NCI-H2196 treated with DMSO at 0.1 percent for 48 hours (cell line): ENCODE measurements around the gene SLC6A16.
"Not testable (repeated sequence)": the region's sequence is repeated elsewhere in the genome, so short reads cannot be mapped to it uniquely, and the experiment has no call there.

Source experiments
- DNase-seq: peaks from one replicate; lab custom pipeline; 2025; ENCODE audit not compliant: unreplicated experiment; lab: John Stamatoyannopoulos, UW

Gene SLC6A16

DNA sequence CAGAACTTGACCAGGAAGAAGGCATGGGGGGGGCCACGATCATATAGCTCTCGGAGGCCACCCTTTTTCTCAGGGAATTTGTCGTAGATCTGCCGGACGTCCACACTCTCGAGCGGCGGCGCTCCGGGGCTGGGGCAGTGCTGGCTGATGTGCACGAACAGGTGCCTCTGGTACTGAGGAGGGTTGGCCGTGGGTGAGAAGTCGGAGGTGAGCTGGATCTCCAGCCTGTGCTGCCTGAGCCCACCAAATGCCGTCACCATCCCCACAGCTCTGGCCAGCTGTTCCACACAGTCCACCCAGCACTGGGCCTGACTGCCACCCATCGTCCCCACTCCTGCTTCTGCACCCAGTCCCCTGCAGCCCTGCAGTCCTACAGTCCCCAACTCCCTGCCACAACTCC is 22.2 kb upstream of the SLC6A16 start:
- DNase-seq = no peak

DNA sequence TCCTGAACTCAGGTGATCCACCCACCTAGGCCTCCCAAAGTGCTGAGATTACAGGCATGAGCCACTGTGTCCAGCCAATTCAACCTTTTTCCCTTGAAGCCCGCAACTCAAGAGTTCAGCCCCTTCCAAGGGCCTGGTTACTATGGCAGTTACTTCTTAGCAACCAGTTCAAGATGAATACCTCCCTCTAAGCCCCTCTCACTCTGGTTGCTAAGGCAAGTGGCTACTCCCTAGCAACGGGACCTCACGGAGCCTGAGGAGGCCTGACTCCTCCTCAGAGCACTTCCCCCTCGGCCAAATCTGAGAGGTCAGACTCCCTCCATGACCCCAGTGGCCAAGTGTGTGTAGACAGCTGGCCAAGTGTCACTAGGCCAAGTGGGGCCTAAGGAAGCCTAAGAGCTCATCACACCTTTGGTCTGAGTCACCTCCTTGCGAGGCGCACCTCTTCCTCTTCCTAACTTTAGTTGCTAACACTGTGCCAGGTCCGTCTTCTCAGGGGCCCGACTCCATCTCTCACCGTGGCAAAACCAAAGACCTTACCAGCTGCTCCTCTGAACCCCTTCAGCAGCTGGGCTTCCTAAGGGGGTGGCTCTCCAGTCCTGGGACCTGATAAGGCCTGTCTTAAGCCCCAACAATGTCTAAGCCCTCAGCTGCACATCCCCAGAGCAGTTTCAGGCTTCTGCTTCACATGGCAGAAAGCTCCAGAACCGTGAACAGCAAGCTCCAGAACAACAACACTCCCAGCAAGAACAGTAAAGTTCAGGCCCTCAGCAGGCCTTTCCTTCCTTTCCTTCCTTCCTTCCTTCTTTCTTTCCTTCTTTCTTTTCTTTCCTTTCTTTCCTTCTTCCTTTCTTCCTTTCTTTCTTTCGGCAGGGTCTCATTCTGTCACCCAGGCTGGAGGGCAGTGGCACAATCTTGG is 19.8 kb upstream of the SLC6A16 start:
- no peak for DNase-seq

DNA sequence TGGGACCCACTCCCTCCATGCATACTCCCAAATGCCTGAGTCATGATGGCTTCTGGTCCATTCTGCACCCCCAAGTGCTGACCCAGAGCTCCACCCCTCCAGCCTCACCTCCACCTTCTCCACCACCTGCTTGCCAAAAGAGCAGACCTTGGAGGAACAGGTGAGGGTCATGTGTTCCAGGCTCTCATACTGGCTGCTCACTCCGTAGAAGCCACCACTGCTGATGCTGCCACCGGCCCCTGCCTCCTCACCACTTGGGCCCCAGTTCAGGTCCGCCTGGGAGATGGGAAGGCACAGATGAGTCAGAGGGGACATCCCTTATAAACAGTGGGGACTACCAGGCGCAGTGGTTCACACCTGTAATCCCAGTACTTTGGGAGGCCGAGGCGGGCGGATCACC is 18.1 kb upstream of the SLC6A16 start:
- DNase-seq = no peak

DNA sequence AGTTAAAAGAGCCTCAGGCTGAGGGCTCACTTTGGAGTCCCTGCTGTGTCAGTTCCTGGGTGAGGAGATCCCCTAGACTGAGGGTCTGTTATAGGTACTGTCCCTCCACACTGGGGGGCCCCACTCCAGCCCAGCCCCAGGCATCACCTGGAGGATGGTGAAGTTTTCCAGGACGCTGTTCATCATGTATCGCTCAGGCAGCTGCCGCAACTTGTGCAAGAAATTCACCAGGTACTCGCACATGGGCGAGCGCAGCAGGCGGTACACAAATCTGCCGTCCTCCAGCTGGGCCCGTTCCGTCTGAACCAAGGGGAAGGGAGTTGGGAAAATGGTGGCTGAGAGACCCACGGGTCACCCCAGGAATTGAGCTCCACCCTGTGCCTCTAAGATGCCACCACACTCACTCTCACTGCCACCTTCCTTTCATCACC is 17.3 kb upstream of the SLC6A16 start:
- no peak for DNase-seq

DNA sequence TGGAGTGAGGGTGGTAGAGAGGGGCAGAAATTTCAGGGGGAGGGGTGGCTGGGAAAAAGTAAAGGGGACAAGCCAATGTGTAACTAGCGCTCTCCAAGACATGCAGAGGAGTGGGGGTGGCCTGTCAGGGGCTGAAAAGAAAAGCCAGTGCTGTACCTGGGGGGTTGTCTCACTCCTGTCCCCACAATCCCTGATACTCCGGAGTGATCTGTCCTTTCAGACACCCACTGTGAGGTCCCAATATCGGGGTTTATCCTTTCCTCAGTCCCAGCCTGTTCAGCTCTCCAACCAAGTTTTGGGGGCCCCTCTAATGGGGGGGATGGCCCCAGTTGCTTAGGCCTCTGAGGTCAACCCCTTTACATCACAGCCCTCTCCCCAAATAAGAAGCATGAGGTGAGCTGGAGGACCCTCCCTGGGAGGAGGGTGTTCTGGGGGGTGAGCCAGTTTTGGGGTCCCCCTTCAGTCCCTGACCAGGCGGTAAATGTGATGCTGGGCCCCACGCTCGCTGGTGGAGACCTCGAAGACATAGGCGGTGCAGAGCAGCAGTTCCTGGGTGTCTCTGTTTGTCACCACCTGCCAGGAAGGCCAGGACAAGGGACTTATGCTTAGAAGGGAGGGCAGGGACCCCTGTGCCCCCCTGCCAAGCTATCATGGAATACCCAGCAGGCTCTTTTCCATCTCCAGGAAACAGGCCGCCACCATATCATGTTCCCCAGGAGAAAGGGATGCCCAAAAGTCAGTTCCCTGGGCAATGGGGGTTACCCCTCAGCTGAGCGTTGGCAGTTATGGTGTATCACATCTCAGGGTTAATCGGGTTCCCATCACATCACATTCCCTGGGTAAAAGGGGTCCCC is 16.1 kb upstream of the SLC6A16 start:
- DNase-seq = no peak

DNA sequence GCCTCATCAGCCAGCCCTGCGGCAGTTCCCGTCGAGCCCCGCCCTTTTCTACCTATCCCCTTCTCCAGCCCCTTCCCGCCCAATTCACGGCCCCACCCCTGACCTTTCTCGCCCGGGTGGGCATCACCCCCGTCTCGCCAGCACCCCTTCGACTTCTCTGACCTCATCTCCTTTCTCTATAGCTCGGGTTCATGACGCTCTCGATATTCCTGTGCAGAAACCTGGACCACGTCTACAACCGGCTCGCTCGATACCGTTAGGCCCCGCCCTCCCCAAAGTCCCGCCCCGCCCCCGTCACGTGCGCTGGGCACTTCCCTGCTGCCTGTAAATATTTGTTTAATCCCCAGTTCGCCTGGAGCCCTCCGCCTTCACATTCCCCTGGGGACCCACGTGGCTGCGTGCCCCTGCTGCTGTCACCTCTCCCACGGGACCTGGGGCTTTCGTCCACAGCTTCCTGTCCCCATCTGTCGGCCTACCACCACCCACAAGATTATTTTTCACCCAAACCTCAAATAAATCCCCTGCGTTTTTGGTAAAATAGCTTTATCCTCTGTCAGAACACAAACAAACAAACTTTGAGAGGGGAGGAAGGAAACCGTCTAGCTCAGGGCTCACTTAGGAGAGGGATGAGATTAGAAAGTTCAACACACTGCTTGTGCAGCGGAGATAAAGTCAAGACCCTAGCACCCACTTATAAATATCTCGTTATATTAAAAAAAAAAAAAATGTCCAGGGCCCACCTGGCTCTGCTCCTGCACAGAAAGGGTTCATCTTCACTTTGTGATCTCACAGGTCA is 15.3 kb upstream of the SLC6A16 start:
- DNase-seq = peak; percentile 84

DNA sequence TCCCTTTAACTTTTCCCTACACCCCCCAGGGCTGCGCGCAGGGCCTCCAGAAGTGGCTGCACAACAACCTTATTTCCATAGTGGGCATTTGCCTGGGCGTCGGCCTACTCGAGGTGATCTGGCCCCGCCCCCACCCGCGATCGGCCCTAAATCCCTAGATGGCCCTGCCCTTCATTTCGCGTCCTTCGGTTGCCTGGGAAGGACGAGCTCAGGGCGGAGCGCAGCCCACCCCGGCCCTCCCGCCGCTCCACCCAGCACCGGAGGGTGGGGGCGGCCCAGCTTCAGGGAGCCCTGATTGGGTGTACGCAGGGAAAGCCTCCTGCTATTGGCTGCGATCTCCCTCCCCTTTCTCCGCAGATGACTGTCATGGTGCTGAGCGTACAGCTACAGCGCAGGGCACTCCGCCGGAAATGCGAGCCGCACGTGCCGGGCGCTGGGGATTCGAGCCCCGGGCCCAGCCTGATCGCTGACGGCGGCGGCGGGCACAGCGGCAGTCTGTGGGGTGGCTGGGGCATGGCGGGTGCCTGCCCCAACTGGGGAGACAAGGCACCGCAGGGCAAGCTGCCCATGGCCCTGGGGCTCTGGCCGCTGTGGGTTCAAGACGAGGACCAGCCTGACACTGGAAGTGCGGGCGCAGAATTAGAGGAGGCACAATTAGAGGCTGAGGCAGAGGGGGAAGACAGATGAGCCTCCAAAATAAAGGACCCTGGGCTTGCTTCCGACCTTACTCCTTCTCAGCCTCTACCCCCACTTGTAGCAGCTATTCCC is 14.5 kb upstream of the SLC6A16 start:
- peak; percentile 97 for DNase-seq

DNA sequence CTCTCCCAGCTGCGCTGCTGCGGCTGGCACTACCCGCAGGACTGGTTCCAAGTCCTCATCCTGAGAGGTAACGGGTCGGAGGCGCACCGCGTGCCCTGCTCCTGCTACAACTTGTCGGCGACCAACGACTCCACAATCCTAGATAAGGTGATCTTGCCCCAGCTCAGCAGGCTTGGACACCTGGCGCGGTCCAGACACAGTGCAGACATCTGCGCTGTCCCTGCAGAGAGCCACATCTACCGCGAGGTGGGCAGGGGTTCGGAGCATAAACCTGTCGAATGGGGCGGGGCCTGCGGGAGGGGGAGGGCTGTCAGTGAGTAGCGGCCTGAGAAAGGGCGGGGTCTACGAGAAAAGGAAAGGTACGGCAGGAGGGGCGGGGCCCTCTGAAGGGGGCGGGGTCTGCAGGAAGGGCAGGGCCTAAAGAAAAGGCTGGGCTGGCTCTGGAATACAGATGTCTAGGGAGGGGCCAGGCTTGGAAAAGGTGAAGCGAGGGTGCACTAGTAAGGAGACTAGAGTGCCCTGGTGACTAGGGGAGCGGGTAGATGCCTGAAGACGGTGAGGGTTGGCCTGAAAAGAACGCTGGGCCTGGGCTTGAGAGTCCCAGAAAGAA is 13.8 kb upstream of the SLC6A16 start:
- peak; percentile 93 for DNase-seq

DNA sequence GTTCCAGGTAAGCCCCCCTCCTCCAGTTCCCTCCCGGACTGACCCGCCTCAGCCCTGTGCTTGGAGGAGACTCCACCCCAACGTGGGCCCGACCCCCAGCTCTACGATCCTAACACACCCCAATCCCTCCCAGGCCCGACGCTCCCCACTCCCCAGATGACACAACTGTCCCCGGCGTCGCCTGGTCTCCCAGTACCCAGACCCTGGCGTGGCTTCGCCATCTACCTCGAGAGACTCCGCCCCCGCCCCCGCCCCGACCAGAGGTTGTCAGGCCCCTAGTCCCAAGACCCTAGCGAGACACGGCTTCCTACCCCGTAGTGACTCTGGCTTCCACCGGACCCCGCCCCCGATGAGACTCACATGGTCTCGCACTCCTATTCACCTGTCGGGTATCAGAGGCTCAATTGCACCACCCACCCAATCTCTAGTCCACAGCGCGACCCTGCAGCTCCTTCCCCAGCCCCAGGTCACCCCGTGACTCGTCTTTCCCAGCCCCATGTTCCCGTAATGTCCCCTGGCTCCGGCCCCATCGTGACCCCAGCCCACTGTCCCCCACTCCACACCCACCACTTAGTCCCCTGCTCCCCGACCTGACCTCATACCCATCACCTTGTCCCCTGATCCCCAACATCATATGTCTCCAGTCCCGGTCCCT is 13.2 kb upstream of the SLC6A16 start:
- DNase-seq = no peak

DNA sequence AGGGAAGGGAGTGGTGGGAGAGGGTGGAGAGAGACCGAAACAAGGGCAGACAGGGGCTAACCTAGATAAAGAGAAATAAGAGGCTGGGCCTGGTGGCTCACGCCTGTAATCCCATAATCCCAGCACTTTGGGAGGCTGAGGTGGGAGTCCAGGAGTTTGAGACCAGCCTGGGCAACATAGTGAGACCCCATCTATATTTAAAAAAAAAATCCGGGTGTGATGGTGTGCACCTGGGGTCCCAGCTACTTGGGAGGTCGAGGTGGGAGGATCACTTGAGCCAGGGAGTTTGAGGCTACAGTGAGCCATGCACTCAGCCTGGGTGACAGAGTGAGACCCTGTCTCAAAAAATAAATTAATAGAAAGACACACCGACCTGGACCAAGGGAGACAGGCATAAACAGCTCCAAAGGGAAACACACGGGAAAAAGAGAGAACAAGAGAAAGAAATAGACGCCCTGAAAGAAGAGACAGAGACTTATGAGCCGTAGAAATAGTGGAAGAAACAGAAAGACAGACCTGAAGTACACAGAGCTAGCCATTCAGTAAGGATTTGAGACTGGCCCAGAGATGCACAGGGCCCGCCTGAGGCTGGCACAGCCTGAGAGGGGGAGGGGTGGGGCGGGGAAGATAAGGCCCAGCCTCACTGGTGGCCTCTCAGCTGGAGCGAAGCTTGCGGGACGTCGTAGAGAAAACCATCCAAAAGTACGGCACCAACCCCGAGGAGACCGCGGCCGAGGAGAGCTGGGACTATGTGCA is 12.5 kb upstream of the SLC6A16 start:
- no peak for DNase-seq

DNA sequence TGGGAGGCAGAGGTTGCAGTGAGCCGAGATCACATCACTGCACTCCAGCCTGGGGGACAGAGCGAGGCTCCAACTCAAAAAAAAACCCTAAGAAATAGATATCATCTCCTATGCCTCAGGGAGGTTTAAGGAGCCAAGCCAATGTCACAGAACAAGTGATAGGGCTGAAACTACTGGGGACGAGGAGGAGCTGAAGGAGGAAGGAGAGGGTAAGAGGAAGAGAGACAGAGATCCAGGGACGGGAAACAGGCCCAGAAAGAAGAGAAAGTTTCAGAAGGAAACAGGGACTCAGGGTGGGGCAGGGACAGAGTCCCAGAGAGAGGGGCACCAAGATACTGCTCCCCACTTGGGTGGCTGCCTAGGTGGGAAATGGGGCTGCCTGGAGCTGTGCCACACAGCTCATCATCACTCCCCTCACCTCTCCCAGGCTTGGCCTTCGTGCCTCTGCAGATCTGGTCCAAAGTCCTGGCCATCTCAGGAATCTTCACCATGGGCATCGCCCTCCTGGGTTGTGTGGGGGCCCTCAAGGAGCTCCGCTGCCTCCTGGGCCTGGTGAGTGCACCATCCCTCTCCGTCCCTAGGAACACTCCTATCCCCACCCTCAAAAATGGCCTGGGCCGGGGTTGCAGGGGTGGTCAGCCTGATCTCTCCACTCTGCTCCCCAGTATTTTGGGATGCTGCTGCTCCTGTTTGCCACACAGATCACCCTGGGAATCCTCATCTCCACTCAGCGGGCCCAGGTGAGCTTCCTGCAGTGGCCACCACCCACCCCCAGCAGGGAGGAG is 11.7 kb upstream of the SLC6A16 start:
- no peak for DNase-seq

DNA sequence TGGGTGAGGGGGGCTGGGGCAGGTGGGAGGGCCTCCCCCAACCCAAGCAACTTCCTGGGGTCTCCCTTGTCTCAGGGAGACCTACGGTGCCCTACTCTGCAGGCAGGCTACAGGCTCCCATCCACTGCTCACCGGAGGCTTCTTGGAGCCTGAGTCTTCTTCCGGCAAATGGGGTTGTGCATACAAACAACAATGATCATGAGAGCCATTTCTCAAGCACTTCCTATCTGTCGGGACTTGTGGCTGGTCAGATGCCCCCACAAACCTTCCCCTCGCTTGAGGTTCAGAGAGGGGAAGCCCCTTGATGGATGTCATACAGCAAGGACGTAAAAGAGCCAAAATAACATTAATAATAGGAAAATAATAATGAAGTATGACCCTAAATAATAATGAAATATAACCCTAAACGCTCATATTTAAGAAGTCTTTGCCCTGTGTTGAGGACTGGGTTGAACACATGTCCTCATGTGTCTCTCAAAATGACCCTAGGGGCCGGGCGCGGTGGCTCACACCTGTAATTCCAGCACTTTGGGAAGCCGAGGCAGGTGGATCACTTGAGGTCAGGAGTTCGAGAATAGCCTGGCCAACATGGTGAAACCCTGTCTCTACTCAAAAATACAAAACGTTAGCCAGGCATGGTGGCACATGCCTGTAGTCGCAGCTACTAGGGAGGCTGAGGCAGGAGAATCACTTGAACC is 10.9 kb upstream of the SLC6A16 start:
- no peak for DNase-seq

DNA sequence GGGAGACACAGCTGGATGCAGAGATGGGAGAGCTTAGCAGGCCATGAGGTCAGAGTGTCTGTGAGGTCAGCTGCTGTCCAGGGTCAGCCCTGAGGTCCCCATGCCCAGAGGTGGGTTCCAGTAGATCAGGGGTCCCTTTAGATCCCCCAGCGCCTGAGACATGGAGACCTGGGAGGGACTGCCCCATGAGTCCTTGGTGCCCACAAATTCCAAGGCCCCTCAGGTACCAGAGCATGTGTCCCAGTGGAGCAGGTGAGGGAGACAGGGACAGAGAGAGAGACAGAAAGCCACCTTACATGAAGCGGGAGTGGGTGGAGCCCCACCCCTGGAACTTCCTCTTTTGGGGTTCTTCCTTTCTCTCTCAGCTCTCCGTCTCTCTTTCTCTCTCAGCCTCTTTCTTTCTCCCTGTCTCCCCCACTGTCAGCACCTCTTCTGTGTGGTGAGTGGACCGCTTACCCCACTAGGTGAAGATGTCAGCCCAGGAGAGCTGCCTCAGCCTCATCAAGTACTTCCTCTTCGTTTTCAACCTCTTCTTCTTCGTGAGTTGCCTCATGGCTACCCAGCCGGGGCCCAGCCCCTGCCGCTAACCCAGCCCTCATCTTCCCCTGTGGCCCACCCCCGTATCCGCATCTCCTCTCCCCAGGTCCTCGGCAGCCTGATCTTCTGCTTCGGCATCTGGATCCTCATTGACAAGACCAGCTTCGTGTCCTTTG is 10.2 kb upstream of the SLC6A16 start, which contains the start of gene CD37:
Gene CD37 (plus strand): TSS at position 336 of the 713 bp plus-strand sequence. CDS start 135 bp downstream, at position 471.
- DNase-seq = no peak

DNA sequence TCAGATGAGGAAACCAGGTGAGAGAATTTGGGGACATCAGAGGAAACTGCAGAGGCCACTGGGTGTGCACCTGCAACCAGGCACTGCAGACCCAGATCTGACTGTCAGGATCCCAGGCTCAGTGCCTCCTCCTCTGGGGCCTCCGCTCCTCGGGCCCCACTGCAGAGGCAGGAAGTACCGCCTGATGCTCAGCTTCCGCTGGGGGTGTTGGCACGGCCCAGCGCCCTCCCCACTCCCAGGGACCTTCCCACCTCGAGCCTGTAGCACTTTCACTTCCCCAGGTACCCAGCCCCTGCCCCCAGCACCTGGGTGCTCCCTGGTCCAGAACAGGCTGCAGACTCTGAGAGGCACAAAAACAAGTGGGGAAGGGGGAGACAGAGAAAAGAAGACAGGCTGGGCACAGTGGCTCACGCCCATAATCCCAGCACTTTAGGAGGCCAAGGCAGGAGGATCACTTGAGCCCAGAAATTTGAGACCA is 8.9 kb upstream of the SLC6A16 start:
- DNase-seq = no peak

DNA sequence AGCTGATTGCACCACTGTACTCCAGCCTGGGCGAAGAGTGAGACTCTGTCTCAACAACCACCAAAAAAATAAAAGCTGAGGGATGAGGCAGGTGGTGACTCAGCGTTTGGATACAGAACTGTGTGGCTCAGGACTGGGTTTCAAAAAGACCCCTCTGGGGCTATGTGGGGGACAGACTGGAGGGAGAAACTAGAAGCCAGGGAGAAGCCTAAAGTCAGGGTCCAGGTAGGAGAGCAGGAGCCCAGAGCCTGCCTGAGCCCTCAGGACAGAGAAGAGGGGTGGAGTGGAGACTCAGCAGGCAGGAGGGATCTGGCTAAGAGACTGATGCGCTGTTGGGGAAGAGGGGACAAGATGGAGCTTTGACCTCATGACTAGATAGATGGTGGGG is 8.4 kb upstream of the SLC6A16 start:
- DNase-seq = no peak

DNA sequence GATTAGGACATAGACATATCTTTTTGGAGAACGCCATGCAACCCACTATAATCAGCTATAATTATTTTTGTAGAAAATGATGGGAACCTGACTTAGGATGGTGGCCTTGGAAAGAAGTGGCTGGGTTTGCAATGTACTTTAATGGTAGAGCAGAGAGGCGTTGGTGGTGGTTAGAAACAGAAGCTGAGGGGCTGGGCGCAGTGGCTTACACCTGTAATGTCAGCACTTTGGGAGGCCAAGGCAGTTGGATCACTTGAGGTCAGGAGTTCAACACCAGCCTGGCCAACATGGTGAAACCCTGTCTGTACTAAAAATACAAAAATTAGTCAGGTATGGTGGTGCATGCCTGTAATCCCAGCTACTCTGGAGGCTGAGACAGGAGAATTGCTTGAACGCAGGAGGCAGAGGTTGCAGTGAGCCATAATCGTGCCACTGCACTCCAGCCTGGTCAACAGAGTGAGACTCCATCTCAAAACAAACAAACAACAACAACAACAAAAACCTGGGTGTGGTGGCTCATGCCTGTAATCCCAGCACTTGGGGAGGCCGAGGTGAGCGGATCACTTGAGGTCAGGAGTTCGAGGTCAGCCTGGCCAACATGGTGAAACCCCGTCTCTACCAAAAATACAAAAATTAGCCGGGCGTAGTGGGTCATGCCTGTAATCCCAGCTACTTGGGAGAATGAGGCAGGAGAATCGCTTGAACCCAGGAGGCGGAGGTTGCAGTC is 7.9 kb upstream of the SLC6A16 start:
- DNase-seq = not testable (repeated sequence)
